HG03432 (cell line): ENCODE data around the gene GINS1.

Experiments
- ATAC-seq: cut with Tn5 transposase; IDR thresholded peaks from one replicate; pipeline ENCODE4 v1.9.1; 2021; ENCODE audit warnings: mild to moderate bottlenecking, moderate library complexity; ENCODE audit not compliant: unreplicated experiment

Gene GINS1

DNA sequence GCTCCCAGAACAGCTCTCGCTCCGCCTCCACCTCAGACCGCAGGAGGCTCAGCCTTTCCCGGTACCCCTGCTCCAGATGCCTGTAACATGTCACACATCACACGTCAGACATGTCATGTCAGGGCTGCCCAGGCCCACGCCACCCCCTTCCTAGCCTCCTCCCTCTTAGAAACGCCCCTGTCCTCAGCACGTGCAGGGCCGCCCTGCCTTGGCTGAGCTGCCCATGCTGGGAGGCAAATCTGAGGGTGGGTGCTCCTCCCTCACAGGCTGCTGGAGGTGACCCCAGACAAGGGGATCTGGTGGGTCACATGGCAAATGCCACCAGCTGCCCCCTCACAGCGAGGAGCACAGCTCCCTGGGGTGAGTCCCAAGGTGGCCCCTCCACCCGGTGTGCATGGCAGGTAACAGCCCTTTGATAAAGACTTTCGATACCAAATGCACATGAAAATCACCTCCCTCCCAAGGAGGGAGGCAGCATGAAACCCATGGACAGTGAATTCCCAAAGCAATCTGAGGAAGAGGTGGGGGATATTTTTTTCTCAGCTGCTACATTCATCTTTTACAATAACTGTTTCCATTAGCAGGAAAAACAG is 84.1 kb downstream of the GINS1 start:
- ATAC-seq, result no peak

DNA sequence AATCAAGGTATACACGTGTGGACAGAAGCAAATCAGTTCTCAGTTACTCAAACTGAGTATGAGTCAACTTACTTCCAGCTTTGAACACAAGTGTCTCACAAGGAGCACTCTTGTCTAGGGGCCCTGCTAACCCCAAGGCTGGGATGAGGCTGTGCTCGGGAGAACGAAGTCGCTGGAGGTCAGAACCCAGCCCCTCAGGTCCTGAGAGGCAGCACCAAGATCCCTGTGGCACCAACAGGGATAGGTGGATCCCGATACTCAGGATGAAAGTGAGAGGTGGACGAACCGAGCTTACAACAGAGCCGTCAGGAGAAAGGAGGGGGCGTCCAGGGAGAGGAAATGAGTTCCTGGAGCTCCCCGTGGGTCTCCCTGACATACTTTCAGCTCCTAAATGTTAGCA is 85.7 kb downstream of the GINS1 start:
- no peak for ATAC-seq

DNA sequence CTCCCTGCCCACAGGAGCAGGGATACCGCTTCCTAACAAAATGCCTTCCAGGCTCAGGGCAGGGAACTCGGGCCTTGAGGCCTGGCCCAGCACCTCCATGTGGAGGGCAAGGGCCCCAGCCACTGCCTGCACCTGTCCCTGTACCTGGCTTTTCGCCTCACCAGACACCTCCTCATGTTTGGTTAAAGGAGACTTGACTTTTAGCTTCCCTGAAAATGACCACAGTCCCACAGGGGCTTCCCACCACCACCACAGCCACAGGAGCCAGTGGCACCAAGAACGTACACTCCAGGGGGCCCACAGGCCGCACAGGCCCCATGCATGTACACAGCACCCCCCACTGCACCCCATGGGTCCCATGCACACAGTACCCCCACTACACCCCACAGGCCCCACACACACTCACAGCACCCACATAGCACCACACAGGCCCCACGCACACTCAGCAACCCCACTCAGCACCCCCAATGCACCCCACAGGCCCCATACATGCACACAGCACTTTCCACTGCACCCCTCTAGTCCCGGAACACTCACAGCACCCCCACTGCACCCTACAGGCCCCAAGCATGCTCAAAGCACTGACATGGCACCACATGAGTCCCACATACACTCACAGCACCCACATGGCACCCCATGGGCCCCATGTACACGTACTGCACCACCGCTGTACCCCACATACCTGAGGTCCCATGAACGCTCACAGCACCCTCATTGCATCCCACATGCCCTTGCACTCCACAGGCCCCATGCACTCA is 86.5 kb downstream of the GINS1 start:
- no peak for ATAC-seq

DNA sequence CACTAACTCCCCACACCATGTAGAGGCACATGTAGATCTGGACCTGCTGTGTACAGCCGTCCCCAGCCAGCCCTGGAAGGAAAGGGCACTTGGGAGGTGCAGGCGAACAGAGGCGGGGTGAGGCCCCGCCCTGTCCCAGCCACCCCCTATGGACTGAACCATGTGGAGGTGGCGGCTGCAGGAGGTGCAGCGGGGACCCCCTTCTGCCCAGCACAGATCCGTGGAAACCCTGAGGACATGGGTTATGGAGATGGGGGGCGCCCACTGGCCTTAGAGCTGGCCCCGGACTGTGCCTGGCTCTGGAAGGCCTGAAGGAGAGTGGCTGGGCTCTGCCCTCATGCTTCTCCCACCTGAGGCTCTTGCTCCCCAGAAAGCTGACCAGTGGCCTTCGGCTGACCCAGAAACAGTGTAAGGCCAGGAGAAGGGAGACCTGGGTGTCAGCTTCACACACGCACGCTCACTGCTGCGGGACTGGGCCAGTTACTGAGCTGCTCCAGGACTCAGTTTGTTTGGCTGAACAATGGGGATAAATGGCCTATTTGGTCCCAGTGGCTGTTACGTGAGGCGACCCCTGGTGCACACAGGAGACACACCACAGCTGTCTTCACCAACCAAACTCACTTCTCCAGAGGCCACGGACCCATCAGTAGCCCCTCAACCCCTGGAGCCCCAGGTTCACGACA is 87.2 kb downstream of the GINS1 start:
- no peak for ATAC-seq

DNA sequence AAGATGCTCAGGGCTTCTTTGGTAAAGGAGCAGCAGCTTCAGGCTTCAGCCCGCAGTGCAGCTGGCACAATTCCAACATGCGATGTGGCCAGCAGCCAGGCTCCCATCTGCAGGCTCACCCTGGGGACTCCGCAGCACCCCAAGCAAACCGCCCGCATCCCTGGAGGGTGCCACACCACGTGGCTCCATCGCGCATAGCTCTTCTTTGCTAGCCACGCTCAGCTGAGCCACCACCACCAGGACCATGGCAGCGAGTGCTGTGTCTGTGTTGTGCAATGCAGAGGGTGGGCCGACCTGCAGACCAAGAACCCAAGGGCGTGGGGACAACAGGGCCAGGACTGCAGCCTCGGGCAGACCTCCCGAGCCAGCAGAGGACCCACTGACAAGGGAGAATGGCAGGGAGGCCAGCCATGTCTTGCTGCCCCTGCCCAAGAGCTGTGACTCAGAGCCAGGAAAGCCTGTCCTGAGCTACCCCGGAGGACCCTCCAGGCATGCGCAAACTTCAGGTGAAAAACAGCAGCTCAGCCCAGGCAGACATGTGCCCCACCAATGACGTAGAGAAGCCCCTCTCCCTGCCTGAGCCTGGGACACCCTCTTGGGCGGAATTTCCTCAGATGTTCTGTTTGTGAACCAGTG is 87.8 kb downstream of the GINS1 start:
- no peak for ATAC-seq

DNA sequence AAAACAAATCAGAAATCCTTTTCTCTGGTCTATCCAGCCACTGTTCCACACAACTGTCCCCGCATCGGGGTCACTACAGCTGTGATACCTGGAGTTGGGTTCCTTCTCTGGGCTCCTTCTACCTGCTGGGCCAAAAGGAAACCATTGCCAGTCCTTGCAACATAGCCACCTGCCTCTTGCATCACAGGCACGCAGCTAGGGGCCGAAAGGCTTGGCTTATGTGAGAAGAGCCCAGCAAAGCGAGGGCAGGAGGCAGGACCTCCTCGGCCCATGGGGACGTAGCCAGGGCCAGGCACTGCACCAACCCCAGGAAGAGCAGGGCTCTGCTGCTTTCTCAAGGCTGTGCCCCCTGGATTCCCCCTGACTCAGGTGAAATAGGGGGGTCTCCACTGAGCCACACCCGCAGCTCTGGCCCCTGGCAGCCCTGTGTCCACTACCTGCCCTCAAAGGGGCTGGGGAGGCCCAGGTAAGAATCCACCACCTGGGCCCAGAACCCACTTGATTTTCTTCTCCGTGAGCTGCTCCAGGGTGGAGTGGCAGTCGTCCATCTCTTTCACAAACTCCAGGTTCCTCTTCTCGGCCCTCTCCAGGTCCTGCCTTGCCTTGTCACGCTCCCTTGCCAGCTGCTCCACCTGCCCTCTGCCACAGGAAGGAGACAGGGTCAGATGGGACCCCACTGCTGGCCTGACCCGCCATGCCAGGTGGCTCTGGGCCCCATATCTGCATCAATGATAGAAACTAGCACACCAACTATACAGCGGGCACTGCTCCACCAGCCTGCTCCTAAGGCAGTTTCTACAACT is 88.9 kb downstream of the GINS1 start:
- ATAC-seq, result no peak

DNA sequence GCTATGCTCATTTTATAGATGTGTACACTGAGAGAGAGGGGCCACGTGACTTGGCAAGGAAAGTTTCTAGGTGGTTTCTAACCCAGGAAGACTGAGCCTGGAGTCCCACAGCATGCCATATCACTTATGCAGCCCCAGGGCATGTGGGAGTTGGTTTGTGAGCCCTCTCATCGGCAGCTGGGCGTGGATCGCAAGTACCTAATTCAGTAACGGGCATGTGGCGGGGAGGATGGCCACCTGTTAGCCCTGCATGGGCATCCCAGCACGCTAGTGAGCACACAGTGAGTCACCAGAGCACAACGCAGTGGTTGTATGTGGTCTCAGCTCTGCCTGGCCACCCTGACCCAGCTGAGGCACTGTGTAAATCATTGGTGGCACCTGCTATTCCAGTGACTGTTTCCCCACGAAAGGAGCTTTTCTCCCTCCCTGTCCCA is 89.5 kb downstream of the GINS1 start:
- ATAC-seq, result no peak

DNA sequence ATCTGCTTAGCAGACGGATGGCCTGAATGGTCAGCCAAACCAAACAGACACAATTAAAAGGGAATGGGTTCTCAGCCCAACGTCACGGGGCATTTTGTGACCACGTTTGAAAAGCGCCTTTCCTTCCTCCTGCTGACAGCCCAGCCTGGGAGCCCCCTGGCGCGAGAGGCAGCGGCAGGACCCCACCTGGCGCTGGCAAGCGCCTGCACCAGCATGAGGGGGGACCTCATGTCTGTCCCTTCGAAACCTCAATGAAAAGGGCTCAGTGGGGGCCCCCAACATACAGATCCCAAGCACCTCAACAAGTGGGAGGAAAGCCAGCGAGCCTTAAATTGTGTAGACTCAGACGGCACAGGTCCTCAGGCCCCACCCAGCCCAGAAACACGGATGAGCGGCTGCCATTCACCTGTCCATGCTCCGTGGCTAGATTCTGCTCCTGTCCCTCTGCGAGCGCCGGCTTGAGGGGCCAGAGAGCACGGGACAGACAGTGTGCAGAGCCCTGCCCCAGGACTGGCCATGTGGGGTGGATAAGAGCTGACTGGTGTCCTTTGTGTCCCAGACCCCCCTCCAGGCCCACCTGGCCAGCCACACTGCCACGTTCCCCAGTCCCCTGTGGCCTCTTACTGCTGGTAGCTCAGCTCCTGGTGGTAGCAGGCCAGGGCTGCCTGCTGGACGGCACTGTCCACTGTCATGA is 90.3 kb downstream of the GINS1 start:
- no peak for ATAC-seq
